Ramos (cell line): ENCODE measurements around the gene IFT22.

Source experiments
- in situ Hi-C: fragments of 300-500 bp; cut with MboI; formaldehyde crosslinking; loops from one replicate; pipeline ENCODE4 v1.14.3; 2022; ENCODE audit warnings: low sequenced_read_pairs; ENCODE audit not compliant: unreplicated experiment

Gene IFT22

DNA sequence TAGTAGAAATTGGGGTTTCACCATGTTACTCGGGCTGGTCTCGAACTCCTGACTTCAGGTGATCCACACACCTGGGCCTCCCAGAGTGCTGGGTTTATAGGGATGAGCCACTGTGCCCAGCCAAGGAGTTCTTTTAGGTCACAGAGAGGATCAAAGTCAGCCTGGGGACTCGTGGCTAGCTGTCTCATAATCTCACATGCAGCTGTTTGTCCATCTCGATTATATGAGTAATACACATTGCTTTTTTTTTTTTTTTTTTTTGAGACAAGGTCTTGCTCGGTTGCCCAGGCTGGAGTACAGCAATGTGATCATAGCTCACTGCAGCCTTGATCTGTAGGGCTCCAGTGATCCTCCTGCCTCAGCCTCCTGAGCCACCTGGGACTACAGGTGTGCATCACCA lies 2.2 kb downstream of the IFT22 start:
- in situ Hi-C loops, result no loop called here

- in situ Hi-C loops, result no loop called here
These were observed 6.3 kb downstream of the IFT22 start for GRCh38 chr7:101315336-101315735.

DNA sequence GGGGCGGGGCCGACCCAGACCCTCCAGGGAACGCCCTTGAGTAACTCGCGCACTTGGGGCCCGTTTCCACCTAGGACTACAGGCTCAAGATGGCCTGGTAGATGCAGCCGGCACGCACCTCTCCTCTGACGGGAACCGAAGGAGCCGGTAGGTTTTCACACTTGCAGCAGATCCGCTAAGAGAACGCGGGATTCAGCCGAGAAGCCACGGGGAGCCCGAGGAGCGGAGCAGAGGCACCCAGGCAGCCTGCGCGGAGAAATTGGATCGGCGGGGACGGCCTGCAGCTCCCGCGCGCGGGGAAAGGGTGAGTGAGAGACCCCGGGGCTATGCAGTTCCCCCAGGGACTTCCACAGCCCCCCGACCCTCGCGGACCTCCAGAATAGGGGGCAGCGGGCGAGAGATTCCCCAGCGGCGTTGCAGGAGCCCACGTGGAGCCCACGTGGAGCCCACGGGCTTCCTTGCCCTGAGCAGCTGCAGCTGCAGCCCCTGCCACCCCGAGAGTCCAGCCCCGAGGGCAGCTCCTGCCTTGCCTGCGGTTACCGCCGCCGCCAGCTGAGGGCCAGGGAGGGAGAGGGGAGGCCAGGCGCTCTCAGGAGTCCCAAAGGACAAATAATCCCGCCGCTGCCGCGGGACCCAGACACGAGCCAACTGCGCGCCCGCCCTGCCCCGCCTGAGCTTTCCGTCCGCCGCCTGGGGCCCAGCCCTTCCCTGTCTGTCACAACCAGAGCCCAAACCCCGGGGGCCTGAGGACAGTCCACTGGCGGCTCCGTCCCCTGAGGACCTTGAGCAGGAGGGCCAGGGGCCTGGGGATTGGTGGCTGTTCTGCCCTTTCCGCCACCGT lies 13.1 kb downstream of the IFT22 start:
- in situ Hi-C loops, result no loop called here

DNA sequence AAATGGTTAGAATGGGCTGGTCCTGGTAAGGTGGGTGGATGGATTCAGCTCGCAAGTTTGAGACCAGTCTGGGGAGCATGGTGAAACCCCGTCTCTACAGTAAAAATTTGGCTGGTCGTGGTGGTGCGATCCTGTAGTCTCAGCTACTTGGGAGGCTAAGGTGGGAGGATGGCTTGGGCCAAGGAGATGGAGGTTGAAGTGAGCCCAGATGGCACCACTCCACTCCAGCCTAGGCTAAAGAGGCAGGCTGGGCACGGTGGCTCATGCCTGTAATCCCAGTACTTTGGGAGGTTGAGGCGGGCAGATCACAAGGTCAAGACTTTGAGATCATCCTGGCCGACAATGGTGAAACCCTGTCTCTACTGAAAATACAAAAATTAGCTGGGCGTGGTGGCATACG lies 15.3 kb downstream of the IFT22 start:
- in situ Hi-C loops, result no loop called here

DNA sequence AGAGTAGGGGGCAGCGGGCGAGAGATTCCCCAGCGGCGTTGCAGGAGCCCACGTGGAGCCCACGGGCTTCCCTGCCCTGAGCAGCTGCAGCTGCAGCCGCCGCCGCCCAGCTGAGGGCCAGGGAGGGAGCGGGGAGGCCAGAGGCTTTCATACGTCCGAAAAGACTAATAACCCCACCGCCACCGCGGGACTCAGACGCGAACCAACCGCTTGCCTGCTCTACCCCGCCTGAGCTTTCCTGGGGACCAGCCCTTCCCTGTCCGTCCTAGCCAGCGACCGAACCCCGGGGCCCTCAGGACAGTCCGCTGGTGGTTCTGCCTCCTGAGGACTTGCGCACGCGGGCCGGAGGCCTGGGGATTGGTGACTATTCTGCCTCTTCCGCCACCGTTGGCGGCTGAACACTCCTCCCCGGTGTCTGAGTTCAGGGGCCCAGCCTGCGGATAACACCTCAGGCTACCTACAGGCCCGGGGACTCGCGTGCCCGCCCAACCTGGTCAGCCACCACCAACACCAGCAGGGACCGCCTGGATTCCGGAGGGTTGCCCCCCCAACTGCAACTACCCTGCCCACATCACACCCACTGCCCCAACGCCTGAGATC lies 18.4 kb downstream of the IFT22 start:
- in situ Hi-C loops, result no loop called here

DNA sequence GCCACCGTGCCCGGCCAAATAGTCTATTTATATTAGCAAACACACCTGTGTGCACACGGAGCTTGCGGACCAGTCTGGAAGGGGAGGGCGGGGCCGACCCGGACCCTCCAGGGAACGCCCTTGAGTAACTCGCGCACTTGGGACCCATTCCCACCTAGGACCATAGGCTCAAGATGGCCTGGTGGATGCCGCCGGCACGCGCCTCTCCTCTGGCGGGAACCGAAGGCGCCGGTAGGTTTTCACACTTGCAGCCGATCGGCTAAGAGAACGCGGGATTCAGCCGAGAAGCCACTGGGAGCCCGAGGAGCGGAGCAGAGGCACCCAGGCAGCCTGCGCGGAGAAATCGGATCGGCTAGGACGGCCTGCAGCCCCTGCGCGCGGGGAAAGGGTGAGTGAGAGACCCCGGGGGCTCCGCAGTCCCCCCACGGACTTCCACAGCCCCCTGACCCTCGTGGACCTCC lies 18.9 kb downstream of the IFT22 start:
- in situ Hi-C loops, result no loop called here

- in situ Hi-C loops, result no loop called here
These were observed 20.9 kb downstream of the IFT22 start for GRCh38 chr7:101300465-101301376.

- in situ Hi-C loops, result loop anchor here (10.0 kb wide), 1 partner anchor 405 kb away; the partner anchor contains the start of gene ACHE
These were observed 21.8 kb downstream of the IFT22 start for GRCh38 chr7:101299511-101300464.

GRCh38 chr7:101294832-101295121 lies 26.8 kb downstream of the IFT22 start:
- in situ Hi-C loops, result loop anchor here (10.0 kb wide), 1 partner anchor 400 kb away; the partner anchor contains the start of gene ACHE

- in situ Hi-C loops, result loop anchor here (10.0 kb wide), 1 partner anchor 399 kb away; the partner anchor contains the start of gene ACHE
These were observed 27.4 kb downstream of the IFT22 start for GRCh38 chr7:101294039-101294831.

GRCh38 chr7:101293069-101294021 lies 28.3 kb downstream of the IFT22 start:
- in situ Hi-C loops, result loop anchor here (10.0 kb wide), 1 partner anchor 399 kb away; the partner anchor contains the start of gene ACHE

DNA sequence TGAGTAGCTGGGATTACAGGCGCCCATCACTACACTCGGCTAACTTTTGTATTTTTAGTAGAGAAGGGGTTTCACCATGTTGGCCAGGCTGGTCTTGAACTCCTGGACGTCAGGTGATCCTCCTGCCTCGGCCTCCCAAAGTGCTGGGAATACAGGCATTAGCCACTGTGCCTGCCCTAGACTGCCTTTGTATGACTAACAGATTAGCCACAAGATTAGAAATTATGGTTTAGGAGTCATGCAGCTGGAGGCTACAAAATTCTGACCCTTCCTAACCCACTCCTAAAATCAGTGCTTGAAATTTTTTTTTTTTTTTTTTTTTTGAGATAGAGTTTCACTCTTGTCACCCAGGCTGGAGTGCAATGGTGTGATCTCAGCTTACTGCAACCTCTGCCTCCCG lies 29.0 kb downstream of the IFT22 start:
- in situ Hi-C loops, result loop anchor here (10.0 kb wide), 1 partner anchor 398 kb away; the partner anchor contains the start of gene ACHE

- in situ Hi-C loops, result loop anchor here (10.0 kb wide), 1 partner anchor 396 kb away; the partner anchor contains the start of gene ACHE
These were observed 31.2 kb downstream of the IFT22 start for GRCh38 chr7:101290186-101291037.

- in situ Hi-C loops, result loop anchor here (10.0 kb wide), 1 partner anchor 395 kb away; the partner anchor contains the start of gene ACHE
These were observed 31.9 kb downstream of the IFT22 start for GRCh38 chr7:101289687-101290086.

- in situ Hi-C loops, result no loop called here
These were observed 33.2 kb downstream of the IFT22 start for GRCh38 chr7:101288439-101288838.

GRCh38 chr7:101287032-101287431 lies 34.6 kb downstream of the IFT22 start:
- in situ Hi-C loops, result no loop called here
